Measurements from ENCODE around the gene ZNF579. TPM values are rescaled to one million over a fixed set of nuclear protein-coding genes. Genes with fewer than 3 reads are reported as not detected.

Gene ZNF579
- total RNA-seq, 1 experiment from 2014 or later = 19.9 TPM

DNA sequence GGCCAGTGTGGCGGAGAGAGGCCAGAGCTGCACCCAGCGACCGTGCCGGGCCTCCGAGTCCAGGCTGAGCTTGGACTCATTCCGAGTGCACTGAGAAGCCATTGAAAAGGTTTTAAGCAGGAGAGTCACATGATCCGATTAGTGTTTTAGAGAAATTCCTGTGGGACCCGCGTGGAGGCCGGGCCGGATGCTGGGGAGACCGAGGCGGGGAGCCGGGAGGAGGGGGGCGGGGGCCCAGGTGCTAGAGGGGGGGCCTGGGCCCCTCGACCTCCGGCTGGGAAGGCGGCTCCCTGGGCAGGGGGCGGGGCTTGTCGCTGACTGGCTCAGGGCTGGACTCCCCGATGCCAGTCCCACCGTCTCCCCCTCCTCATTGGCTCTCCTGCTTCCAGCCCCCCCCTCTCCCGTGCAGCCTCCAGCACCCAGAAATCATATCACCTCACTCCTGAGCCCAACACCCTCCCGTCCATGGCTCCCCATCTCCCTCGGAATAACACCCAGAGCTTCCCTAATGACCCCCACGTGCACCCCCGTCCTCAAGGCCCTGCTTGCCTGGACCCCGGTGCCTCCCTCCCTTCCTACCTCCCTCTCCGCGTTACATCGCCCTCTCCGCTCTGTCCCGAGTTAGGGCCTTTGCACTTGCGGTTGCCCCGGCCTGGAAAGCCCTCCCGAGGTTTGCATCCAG is 5.2 kb upstream of the ZNF579 start:
- no CpG with 5 or more reads among the region's 36 CpGs for WGBS (ENCODE audit: extremely low coverage, insufficient read length, low lambda C conversion rate)
- H3T11ph ChIP-seq (ENCODE audit: low read length) = no peak overlapping the region
- no peak overlapping the region for H3K9ac ChIP-seq (ENCODE audit: extremely low read depth, insufficient read length, low read length)
- no peaks in the 10 kb centered on the region for H3K9me3 ChIP-seq (ENCODE audit: control insufficient read depth, low read depth, low read length)
- no peak overlapping the region for H2BK20ac ChIP-seq (ENCODE audit: low read depth, low read length, poor library complexity, severe bottlenecking)
- no peak overlapping the region for H4K5ac ChIP-seq (ENCODE audit: insufficient read length, low read depth, low read length)
- H2BK120ac ChIP-seq (ENCODE audit: low read depth, low read length, poor library complexity, severe bottlenecking) = no peak overlapping the region
- no peak overlapping the region for H2AFZ ChIP-seq (ENCODE audit: low read length)
- no peak overlapping the region for H2BK15ac ChIP-seq (ENCODE audit: low read depth, low read length)
- H3K4me2 ChIP-seq (ENCODE audit: insufficient read depth, insufficient read length, low read length) = peak overlapping the region; percentile 58
- no peak overlapping the region for H3K56ac ChIP-seq (ENCODE audit: insufficient read length, low read depth, low read length)
- no peak overlapping the region for H2BK12ac ChIP-seq (ENCODE audit: insufficient read length, low read depth, low read length)
- no peak overlapping the region for H3K27ac ChIP-seq (ENCODE audit: insufficient read length, low read depth, low read length)
- no peaks in the 10 kb centered on the region for H3K79me2 ChIP-seq (ENCODE audit: insufficient read depth, low read length)
- no peak overlapping the region for H3K4ac ChIP-seq (ENCODE audit: low read depth, low read length)
- DNase-seq = peak; percentile 90
- no peaks in the 10 kb centered on the region for H3K79me1 ChIP-seq (ENCODE audit: insufficient read depth, low read depth, low read length, poor library complexity, severe bottlenecking)
- peak overlapping the region; percentile 68 to 89 for H3K4me3 Mint-ChIP-seq
- H4K91ac ChIP-seq (ENCODE audit: insufficient read length, low read depth, low read length) = no peak overlapping the region
- H2BK5ac ChIP-seq (ENCODE audit: insufficient read length, low read length) = no peak overlapping the region
- H3K18ac ChIP-seq (ENCODE audit: insufficient read length, low read depth, low read length) = peak overlapping the region; percentile 45
- H3K23ac ChIP-seq (ENCODE audit: insufficient read length, low read depth, low read length) = no peak overlapping the region
- peak overlapping the region; percentile 37 to 93 (median 85); a peak in 4 of 7 replicates for H3K27ac Mint-ChIP-seq
- H3K14ac ChIP-seq (ENCODE audit: insufficient read depth, low read length) = peak overlapping the region; percentile 69; the same call in 1 of the 2 replicates
- H3K4me1 Mint-ChIP-seq = peaks cover 31 to 39% of the 10 kb centered on the region in 2 experiments
- no peaks in the 10 kb centered on the region for H3K4me1 ChIP-seq (ENCODE audit: insufficient read depth, low read length)
- peaks cover 7% of the 10 kb centered on the region for H3K23me2 ChIP-seq (ENCODE audit: insufficient read length, low read depth, low read length, poor library complexity, severe bottlenecking)
- H4K8ac ChIP-seq (replicated peaks; ENCODE audit: insufficient read length, low read depth, low read length) = no peak overlapping the region
- no peaks in the 10 kb centered on the region for H3K27me3 ChIP-seq (ENCODE audit: insufficient read depth, low read length)
- no peaks in the 10 kb centered on the region for H3K9me3 Mint-ChIP-seq
- H2AK5ac ChIP-seq (ENCODE audit: insufficient read length, low read length) = no peak overlapping the region
- H3K36me3 Mint-ChIP-seq (ENCODE audit: insufficient read depth in 1 of 3, low read depth in 3 of 3) = no peaks in the 10 kb centered on the region
- TF ChIP-seq, protein P1, sequence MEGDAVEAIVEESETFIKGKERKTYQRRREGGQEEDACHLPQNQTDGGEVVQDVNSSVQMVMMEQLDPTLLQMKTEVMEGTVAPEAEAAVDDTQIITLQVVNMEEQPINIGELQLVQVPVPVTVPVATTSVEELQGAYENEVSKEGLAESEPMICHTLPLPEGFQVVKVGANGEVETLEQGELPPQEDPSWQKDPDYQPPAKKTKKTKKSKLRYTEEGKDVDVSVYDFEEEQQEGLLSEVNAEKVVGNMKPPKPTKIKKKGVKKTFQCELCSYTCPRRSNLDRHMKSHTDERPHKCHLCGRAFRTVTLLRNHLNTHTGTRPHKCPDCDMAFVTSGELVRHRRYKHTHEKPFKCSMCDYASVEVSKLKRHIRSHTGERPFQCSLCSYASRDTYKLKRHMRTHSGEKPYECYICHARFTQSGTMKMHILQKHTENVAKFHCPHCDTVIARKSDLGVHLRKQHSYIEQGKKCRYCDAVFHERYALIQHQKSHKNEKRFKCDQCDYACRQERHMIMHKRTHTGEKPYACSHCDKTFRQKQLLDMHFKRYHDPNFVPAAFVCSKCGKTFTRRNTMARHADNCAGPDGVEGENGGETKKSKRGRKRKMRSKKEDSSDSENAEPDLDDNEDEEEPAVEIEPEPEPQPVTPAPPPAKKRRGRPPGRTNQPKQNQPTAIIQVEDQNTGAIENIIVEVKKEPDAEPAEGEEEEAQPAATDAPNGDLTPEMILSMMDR (conservative IDR thresholded peaks at IDR 0.05) = no peak
- H4K20me1 ChIP-seq (ENCODE audit: control insufficient read depth, insufficient read depth, insufficient read length) = no peaks in the 10 kb centered on the region
- H3K27me3 Mint-ChIP-seq (ENCODE audit: low read depth) = peaks cover 9% of the 10 kb centered on the region

All from H9 (cell line).